NCI-H2196 treated with DMSO at 0.1 percent for 48 hours (cell line): Measurements from ENCODE around the gene UBE2U.

ENCODE experiments used
- DNase-seq: peaks from one replicate; lab custom pipeline; 2025; ENCODE audit not compliant: unreplicated experiment; lab: John Stamatoyannopoulos, UW

The UBE2U gene

DNA sequence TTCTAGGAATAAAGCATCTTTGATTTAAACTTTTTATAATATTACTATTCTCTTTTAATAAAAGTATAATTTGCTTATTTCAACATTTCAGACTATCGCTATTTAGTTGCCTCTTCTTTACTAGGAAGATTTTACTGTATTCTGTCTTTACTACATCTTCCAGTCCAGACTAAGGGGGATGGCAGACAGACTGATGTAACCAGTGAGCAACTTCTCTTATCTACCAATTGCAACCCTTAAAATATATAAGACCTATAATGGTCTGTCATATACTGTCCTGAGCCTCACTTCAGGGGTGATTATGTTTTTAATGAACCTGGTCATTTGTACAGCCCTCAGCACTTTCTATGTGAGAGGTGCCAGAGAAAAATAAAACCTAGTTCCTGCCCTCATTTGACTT is 87.0 kb downstream of the UBE2U start:
- DNase-seq: no peak

DNA sequence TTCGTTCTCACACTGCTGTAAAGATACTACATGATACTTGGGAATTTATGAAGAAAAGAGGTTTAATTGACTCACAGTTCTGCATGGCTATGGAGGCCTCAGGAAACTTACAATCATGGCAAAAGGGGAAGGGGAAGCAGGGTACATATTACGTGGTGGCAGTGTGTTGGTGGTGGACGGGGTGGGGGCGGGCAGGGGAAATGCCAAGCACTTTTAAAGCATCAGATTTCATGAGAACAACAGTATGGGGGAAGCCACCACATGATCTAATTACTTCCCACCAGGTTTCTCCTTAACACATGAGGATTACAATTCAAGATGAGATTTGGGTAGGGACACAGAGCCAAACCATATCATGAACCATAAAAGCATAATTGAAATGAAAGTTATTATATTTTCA is 88.5 kb downstream of the UBE2U start:
- DNase-seq: no peak

DNA sequence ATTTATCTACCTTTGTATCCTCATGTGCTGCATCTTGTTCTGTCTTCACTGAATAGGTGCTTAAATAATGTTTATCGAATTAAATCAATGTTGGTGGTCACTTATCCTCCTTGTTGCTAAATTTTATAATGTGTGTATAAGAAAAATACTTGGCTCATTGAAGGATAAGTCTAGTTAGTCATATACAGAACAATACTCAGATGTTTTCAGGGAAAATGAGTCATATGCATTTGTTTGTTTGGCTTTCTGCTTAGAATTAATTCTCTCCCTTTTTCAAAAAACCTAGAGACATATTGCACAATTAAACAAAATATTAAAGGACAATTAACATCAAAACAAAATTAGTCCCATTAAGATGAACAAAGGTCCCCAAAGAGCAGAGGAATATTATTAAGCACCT is 89.0 kb downstream of the UBE2U start:
- no peak for DNase-seq

DNA sequence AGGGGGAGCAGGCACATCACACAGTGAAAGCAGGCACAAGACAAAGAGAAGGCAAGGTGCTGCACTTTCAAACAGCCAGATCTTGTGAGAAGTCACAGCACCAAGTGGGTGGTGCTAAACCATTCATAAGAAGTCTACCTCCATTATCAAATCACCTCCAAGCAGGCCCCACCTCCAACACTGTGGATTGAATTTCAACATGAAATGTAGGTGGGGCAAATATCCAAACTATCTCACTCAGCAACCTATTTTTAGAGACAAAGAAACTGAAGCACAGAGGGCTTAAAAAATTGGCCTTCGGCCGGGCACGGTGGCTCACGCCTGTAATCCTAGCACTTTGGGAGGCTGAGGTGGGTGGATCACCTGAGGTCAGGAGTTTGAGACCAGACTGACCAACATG is 90.4 kb downstream of the UBE2U start:
- DNase-seq: no peak

DNA sequence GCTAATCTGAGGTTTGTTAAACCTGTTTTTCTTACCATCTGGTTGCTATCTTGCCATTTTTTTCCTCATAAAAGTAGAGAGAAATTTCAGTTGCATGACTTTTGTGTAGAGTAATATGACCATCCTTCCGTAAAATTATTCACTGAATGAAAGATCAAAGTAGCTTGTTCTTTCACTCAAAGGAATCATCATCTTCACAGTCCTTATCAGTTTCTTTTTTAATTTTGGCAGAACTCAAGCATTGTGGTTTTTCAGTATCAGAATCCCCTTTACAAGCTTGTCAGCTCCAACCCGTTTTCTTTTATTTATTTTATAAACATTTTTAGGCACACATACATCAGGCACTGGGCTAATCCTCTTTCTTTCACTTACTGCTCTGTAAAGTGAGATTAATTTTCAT is 91.7 kb downstream of the UBE2U start:
- DNase-seq: no peak

DNA sequence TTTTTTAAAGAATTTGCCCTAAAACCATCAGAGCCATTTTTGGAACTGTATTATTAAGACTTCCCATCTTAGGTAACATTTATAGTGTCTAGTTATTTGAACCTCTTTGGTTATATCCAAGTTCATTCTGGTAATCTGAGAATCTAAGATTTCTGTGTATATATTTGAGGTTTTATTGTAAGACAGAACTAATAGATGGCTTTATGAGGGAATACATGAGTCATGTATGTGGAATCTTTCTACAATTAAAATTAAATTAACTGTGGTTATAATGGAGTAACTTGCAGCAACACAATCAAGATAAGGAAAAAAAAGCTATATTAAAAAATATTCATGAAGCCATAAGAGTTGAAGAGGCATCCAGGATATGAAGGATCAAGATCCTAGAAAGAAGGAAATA is 92.1 kb downstream of the UBE2U start:
- DNase-seq: no peak

DNA sequence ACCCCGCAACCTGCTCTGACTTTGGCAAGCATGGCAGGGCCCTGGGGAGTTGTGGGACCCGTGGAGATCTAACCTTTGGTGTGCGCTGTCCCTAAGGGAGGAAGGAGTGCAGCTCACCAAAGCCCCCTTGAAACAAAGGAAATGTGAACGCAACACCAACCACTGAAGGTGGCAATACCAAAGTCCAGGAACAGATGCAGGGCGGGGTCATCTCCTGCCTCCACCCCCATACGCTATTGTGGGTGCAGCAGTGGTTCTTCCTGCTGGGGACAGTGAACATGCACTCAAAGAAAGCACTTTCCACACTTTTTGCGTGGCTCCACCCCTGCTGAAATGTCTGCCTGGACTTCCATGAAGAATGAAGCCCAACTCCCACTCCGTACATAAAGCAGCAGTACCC is 93.0 kb downstream of the UBE2U start:
- no peak for DNase-seq

DNA sequence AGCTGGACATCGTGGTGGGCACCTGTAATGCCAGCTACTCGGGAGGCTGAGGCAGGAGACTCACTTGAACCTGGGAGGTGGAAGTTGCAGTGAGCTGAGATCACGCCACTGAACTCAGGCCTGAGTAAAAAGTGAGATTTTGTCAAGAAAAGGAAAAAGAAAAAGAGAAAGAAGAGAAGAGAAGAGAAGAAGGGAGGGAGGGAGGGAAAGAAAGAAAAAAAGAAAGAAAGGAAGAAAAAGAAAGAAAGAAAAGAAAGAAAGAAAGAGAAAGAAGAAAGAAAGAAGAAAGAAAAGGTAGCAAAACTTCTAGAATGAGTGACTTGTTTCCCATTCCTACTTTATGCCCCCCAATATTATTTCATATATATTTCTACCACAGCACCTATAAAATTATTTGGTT is 98.8 kb downstream of the UBE2U start:
- DNase-seq: no peak

DNA sequence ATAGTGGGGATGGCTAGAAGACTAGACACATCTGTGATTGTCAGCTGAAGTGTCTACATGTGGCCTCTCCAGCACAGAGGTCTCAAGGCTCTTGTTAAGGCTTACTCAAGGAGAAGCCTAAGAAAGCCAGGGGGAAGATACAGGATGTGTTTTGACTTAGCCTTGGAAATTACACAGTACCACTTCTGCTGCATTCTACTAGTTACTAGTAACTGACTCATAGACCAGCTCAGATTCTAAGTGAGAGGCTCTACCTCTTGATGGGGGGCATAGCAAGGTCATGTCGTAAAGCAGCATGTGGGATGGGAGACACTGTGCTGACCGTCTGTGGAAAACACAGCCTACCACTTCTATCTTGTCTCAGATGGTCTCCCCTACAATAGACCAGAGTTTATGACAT is 99.5 kb downstream of the UBE2U start:
- no peak for DNase-seq

DNA sequence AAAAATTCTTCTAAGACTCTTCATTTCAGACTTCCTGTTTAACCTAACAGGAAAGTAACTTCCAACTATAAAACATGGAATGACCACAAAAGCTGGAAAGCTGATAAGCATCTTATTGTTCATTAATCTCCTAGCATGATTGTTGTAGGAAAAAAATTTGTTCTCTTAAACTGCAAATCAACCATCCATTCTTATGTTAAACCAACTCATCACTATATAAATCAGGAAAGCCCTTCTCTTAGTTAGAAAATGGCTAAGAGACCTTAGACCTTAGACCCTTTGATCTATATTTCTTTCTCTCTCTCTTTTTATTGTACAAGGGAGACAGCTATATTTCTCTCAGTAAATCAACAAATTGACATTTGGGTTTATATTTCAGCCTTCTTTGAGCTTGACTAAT is 101.4 kb downstream of the UBE2U start:
- no peak for DNase-seq

DNA sequence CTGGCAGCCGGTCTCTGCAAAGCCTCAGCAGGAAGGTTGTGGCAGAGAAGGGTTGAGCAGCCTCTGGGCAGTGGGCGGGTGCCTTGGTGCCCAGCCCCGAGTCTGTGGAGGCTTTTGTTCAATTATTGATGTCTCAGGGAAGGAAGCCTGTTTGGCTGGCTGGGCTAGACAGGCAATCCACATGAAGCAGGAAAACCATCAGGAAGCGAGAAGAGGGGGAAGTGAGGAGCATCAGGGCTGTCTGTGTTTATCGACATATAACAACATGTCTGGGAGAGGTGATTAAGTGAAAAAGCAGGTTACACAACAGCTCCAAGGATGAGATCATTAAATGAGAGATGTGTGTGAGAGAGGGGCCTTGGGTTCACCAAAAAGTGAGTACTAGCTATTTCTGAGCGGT is 105.4 kb downstream of the UBE2U start:
- no peak for DNase-seq

DNA sequence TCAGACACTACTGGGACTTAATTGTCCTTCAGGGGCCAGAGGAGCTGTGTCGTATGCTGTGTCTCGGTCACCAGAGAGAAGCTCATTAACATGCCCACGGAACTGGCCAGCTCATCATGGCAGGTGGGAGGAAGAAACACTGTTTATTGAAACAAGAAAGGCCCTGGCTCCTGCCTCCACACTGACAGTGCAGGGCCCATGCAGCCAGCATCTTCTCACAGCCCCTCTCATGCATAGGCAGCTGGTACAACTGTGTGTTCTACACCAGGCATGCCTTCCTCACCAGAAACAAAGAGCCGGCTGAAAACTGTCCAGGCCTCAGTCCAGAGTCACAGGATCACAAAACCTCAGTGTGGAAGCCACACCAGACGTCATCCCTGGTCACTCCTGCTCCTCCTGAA is 106.0 kb downstream of the UBE2U start:
- no peak for DNase-seq

DNA sequence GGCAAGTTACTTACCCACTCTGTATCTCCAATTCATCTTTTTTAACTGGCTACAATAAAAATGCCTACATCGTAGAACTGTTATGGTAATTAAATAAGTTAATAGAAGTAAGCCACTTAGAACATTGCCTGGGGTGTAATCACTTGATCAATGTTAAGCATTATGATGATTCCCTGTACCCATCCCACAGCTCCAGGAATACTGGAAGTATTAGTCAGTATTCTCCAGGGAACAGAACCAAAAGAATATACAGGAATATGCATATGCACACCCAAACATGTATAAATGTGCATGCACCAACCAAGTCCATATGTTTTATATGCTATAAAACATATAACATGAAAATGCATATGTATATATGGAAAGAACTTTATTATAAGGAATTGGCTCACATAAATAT is 107.3 kb downstream of the UBE2U start:
- DNase-seq: no peak

DNA sequence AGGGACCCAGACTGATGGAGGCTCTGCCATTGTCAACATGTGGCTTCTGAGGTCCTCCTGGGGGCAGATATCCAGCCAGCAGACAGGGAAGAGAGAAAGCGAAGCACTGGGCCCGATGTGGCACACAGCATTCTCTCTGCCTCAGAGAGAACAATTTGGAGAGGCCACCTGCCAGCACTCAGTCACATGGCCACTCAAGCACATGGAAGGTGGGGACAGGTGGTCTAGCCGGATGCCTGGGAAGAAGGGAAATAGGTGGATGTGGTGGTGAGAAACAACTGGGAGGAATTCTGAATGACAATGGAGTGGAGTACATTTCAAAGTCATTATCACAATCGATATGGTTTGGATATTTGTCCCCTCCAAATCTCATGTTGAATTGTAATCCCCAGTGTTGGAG is 109.0 kb downstream of the UBE2U start:
- DNase-seq: no peak

DNA sequence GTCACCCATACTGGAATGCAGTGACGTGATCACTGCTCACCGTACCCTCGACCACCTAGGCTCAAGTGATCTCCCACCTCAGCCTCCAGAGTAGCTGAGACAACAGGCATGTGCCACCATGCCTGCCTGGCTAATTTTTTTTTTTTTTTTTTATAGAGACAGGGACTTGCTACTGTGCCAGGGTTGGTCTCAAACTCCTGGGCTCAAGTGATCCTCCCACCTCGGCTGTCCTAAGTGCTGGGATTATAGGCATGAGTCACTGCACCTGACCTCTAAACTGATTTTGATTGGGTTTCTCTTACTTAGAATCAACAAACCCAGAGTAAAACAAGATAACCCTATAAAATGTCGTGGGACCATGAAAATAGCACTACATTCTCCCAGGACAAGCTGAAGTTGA is 112.0 kb downstream of the UBE2U start:
- no peak for DNase-seq
